HL-60/S4 treated with retinoic acid at 250 ng/mL for 4 days and 3 days (cell line): ENCODE results near the gene PDIA5.

Source experiments
- in situ Hi-C: fragments of 300-500 bp; cut with MboI; formaldehyde crosslinking; loops from 2 replicates; pipeline ENCODE4 v1.7.0; 2022; ENCODE audit warnings: low sequenced_read_pairs

The PDIA5 gene

DNA sequence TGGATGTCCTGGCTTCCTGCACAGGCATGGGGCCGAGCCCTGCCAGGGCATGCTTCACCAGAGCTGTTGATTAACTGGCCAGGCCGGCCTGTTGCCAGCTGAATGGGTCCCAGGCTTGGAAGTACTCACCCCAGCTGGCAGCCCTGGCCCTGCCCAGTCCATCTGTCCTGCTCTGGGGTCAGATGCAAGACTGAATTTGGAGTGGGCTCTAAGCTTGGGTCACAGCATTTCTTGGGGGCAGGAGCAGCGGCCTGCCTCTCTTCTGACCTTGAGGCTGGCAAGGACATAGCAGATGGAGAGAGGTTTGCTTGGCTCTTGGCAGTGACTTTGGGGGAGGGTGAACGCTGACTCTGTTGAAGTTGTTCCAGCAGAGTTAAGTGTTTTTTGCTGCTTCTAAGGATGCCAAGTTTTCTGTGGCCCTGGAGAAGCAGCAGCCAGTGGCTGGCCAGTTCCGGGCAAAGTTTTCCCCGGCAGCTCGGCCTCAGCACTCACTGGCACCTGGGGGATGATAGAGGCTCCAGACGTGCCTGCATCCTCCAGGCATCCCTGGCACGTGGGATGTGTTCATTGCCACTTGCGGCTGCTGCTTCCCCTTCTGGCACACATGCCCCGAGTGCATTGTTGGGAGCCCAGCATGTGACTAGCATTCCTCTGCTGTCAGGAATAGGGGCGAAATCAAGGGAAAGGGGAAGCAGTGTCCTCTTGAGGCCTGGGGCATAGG, 22.9 kb downstream of the PDIA5 start:
- in situ Hi-C loops = no loop called here

DNA sequence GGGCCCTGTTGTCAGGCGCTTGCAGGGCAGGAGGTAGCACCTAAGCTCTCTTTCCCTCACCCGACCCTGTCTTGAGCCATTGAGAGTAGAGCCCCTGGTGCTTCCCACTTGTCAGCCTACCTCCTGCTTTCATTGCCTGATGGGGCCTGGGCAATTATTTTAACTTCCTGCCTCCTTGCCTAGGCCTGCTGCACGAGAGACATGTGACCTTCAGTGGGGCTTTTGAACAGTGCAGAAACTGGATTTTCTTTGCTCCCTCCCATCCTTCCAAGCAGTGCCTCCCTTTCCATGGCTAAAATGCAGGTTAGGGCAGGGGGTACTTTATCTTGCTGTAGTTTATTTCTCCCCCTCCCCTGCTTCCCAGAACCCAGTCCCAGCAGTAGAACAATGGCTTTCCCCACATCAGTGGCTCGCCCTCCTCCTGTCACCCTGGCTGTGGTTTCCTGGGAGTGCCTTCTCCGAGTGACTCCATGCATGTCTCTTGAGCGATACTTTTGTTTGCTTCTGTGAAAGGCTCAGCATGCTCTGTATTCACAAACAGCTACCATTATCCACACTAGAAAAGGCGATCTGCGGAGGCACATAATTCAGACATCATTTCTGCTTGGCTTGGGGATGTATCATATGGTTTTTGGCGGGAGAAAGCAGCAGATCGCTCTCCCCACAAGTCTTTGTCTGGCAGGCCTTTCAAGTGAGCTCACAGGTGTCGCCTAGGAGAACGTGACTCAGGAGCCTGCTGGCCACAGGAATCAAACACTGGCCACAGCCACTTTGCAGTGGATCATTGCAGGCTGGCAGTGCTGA, 24.1 kb downstream of the PDIA5 start:
- in situ Hi-C loops = no loop called here

GRCh38 chr3:123092243-123092642, 25.4 kb downstream of the PDIA5 start:
- in situ Hi-C loops = no loop called here

DNA sequence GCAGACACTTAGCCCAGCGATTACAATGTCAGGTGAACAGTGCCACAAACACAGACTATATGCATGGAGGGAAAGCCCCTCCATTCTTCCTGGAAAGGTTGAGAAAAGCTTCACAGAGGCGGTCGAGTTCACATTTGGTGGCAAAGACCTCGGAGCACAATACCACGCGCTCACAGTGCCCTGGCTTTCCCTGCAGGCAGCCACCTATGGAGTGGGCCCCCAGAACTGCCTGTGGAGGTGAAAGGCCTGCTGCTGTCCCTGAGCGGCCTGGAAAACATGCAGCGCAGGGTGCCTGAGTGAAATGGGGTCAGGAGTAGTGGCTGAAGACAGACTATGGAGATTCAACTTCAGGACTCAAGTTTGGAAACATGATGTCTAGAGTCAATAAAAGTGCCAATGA, 26.9 kb downstream of the PDIA5 start:
- in situ Hi-C loops = no loop called here

- in situ Hi-C loops = no loop called here
These were observed 27.9 kb downstream of the PDIA5 start for GRCh38 chr3:123094516-123095313.

- in situ Hi-C loops = no loop called here
These were observed 29.3 kb downstream of the PDIA5 start for GRCh38 chr3:123096126-123096525.

DNA sequence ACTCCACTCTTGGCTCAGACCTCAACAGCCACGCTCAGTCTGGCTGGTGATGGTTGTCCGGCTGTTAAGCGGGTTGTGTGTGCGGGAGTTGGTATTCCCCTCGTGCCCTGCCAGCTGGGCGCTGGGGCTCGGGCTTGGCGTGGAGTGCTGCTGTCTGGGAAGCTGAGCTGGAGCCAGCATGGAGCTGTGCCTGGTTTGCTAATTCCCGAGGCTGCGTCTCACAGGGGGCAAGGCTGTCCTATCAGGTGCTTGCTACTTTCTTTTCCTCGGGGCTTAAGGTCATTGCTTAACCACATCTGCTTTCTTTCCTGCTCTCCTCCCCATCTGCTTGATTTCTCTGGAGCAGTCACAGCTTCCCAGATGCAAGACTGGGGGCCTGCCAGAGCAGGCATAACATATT, 29.9 kb downstream of the PDIA5 start:
- in situ Hi-C loops = no loop called here

DNA sequence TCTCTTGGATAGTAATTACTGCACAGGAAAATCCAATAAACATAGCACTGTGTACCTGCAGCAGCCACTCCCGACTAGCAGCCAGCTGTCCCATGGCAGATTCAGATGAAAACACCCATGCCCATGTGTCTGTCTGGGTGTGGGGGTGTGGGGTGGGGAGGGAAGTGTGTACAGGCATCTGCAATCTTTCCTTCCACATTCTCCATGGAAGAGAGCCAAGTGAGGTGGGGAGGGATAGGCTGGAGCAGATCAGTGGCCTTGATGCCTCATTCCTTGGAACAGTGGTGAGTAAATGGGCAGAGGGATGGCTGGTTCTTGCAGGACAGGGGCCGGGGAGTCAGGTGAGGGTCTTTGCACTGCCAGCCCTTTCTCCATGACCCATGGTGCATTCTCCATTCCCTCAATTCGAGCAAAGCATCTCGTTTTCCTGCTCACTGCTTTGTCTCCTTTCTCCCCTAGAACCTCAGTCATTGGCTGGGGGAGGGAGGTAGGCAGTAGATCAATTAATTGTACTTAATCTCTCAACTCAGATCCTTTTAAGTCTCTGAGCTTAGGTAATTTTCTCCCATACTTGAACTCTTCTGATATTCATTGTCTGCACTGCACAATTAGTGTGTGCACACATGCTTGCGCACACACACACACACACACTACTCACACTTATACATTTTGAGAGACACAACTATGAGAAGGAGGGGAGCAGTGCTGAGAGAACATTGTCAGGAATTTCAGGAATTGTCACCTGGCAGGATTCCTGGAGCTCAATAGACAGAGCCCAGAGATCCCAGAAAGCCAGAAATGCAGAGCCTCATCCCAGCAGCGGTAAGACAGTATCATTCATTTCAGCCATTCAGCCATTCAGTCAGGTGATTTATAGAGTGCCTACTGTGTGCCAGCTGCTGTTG, 31.9 kb downstream of the PDIA5 start:
- in situ Hi-C loops = no loop called here

DNA sequence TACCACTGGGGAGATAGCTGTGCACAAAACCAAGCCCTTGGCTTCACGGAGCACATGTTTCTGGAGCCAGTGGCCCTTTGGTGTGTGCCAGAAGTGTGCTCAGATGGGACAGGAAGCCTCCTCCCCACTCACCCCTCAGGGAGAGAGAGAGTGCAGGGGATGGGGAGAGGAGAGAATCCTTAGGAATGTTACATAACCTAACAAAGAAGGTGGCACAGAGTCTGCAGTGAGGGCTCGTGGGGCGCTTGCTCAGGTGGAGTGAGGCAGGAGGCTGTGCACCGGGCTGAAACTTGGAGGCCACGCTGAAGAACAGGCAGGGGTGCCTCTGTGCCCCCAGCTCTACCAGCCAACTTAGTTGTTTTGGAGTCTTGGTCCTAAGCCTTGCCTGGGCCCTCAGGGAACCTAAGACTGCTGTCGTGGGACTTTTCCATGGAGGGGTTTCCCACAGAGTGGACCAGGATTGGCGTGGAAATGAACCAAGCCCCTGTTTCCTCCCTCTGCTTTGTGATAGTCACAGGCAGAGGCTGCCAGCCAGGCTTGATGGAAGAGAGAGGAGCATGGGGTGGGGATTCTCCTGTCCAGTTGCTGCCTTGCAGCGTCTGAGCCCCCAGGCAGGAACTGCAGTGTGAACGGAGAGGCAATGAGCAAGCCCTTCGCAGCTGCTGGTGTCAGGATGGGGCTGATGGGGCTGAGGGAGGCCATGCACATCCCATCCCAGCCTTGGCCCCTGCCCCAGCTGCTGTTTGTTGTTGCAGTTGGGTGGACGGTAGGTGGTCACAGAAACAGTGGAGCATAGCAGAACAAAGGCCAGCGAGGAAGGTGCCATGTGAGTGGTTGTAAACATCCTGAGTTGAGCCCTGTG, 32.7 kb downstream of the PDIA5 start:
- in situ Hi-C loops = no loop called here

GRCh38 chr3:123100193-123100776, 33.5 kb downstream of the PDIA5 start:
- in situ Hi-C loops = no loop called here

DNA sequence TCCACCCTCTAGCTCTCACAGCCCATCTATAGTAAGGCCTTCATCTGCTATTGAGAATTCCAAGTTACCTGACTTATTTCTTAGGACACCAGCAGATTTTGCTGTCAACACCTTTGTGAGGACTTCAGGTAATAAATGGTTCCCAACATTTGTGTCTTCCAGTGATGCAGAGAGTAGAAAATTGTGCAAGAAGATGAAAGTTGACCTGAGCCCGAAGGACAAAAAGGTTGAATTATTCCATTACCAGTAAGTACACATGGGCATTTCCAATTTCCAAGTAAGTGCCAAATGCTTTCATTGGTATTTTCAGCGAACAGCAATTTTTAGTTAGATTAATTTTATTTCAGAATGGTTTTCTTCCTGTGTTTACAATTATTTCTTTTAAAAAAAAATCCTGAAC, 35.4 kb downstream of the PDIA5 start:
- in situ Hi-C loops = no loop called here

DNA sequence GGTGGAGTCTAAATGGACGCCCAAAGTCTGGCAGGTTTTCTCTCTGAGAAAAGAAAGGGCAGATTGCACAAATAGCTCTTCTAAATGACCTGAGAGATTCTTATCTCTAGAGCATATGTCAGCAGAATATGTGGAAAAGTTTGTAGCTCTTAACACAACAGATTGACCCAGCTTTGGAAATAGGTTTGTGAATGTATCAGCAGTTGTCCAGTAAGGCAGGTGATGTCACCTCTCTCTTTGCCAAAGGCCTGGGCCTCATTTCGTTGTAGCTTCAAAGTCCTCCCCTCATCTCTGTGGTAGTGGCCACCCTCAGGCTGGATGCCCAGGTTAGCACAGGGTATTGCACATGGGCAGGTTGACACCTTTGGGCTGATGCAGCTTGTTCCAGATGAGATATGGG, 36.0 kb downstream of the PDIA5 start:
- in situ Hi-C loops = no loop called here

GRCh38 chr3:123104550-123104949, 37.7 kb downstream of the PDIA5 start:
- in situ Hi-C loops = no loop called here

DNA sequence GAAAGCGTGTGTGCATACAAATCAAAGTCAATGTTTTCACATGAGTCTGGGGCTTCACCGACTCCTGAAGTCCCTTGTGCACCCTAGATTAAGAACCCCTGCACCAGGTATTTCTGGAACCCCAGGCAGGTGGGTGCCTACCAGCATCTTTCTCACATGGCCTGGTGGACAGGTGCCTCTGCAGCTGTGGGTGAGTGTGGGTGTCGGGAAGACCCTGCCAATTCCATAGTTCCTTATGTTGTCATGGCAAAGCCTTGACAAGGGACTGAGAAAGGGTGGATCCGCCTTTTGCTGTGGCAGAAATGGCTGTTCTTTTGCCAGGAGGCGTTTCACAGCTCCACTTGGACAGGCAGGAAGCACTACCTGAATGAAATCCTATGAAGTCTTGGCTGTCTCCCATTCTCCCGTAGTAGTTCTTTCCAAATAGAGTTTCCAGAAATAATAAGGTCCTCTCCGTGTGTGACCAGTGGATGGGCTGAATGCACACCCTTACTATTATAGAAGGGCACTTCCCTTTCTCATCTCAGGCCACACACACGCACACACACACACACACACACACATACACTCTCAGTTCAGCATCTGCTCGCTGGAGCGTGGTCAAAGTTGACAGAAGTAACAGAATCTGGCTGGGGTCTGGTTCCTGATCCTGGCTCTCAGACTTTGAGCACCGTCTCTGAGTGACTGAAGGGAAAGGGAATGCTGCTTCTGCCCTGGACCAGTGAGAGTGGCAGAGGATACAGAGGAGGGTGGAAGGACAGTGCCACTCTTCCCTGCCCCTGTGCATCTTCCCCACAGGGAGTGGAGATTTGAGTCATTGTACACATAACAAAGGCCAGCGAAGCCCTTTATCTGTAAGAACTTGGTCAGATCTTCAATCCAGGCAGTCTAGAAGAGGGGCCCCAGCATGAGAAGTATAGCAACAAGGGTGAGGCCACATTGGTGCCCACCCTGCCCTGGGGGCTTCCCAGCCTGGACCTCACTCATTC, 38.7 kb downstream of the PDIA5 start:
- in situ Hi-C loops = no loop called here

- in situ Hi-C loops = no loop called here
These were observed 43.6 kb downstream of the PDIA5 start for GRCh38 chr3:123110282-123110975.

GRCh38 chr3:123110976-123111615, 44.3 kb downstream of the PDIA5 start:
- in situ Hi-C loops = no loop called here

- in situ Hi-C loops = no loop called here
These were observed 44.8 kb downstream of the PDIA5 start for GRCh38 chr3:123111640-123112039.
